BLaER1 (cell line): ENCODE data around the gene NADK.
A peak's percentile ranks its signal among the peaks of the same experiment; 100 is the strongest.

ENCODE experiments used
- H3K27ac ChIP-seq: shearing (Covaris generic); formaldehyde crosslinking; 2 replicates; pipeline ENCODE4 v1.8.1; 2022
- H3K27me3 ChIP-seq: shearing (Covaris generic); formaldehyde crosslinking; 2 replicates; pipeline ENCODE4 v1.8.1; 2022
- H3K36me3 ChIP-seq: shearing (Covaris generic); formaldehyde crosslinking; 2 replicates; pipeline ENCODE4 v1.8.1; 2022
- H3K4me1 ChIP-seq: shearing (Covaris generic); formaldehyde crosslinking; 2 replicates; pipeline ENCODE4 v1.8.1; 2022
- H3K4me2 ChIP-seq: shearing (Covaris generic); formaldehyde crosslinking; 2 replicates; pipeline ENCODE4 v1.8.1; 2022
- H3K4me3 ChIP-seq: shearing (Covaris generic); formaldehyde crosslinking; 2 replicates; pipeline ENCODE4 v1.8.1; 2022
- H3K9ac ChIP-seq: shearing (Covaris generic); formaldehyde crosslinking; 2 replicates; pipeline ENCODE4 v1.8.1; 2022
- H3K9me3 ChIP-seq: shearing (Covaris generic); formaldehyde crosslinking; 2 replicates; pipeline ENCODE4 v1.8.1; 2022
- H4K20me1 ChIP-seq: shearing (Covaris generic); formaldehyde crosslinking; 2 replicates; pipeline ENCODE4 v1.8.1; 2022
- Cebpa-rat ChIP-seq: shearing (Covaris generic); IDR thresholded peaks from 2 replicates; pipeline ENCODE4 v1.8.1; 2022

The NADK gene

DNA sequence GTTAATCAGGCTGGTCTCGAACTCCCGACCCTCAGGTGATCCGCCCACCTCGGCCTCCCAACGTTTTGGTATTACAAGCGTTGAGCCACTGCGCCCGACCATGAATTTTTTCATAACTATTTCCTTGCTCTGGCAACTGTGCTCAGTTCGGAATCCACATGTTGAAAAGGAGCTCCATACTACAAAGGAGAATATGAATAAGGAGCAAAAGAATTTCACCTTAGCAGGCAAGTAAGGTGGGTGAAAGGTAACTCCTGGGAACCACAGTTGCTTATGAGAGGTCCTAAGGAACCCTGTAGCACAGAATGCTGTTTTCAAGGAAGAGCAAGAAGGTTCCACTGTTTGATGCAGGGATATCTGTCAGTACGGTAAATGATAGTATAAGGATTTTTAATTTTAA is 29.9 kb upstream of the NADK start:
- Histone ChIP-seq H3K9ac (no peak overlapping the region), H3K4me2 (no peak overlapping the region), H4K20me1 (peaks cover 96% of the 10 kb centered on the region), H3K9me3 (no peaks in the 10 kb centered on the region), H3K4me1 (peaks cover 4% of the 10 kb centered on the region; the same call in 1 of the 2 replicates), H3K27ac (no peak overlapping the region), H3K36me3 (peaks cover 99% of the 10 kb centered on the region), H3K4me3 (no peak overlapping the region), H3K27me3 (no peaks in the 10 kb centered on the region)
- no peak for TF ChIP-seq Cebpa-rat

DNA sequence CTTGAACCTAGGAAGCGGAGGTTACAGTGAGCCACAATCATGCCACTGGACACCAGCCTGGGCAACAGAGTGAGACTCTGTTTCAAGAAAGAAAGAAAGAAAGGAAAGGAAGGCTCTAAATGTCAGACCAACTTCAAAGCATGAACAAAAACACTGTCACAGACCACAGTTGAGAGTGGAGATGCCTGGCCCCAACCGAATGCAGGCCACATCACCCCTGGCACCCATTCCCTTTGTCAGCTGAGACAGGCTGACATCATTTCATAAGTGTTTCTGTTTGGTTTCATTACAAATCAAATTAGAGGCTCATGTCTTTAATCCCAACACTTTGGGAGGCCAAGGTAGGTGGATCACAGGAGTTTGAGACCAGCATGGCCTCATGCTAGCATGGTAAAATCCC is 28.6 kb upstream of the NADK start:
- no peaks in the 10 kb centered on the region for H3K27me3 ChIP-seq
- H3K9ac ChIP-seq = no peak overlapping the region
- H3K36me3 ChIP-seq = peaks cover 99% of the 10 kb centered on the region
- H3K4me3 ChIP-seq = no peak overlapping the region
- peaks cover 18% of the 10 kb centered on the region for H3K4me1 ChIP-seq
- H3K4me2 ChIP-seq = no peak overlapping the region
- TF ChIP-seq Cebpa-rat = no peak
- 0 out of 2 replicates have a peak overlapping the region, but pooled peaks have one; percentile 0 for H3K27ac ChIP-seq
- H4K20me1 ChIP-seq = peaks cover 98% of the 10 kb centered on the region
- H3K9me3 ChIP-seq = no peaks in the 10 kb centered on the region

GRCh38 chr1:1804301-1804700 is 26.0 kb upstream of the NADK start:
- no peak overlapping the region for H3K4me3 ChIP-seq
- no peaks in the 10 kb centered on the region for H3K9me3 ChIP-seq
- peaks cover 98% of the 10 kb centered on the region for H4K20me1 ChIP-seq
- no peak overlapping the region for H3K9ac ChIP-seq
- H3K4me2 ChIP-seq = no peak overlapping the region
- H3K4me1 ChIP-seq = peaks cover 41% of the 10 kb centered on the region
- H3K36me3 ChIP-seq = peaks cover 99% of the 10 kb centered on the region
- no peak for TF ChIP-seq Cebpa-rat
- no peaks in the 10 kb centered on the region for H3K27me3 ChIP-seq
- no peak overlapping the region for H3K27ac ChIP-seq

GRCh38 chr1:1802871-1803270 is 24.6 kb upstream of the NADK start:
- peaks cover 41% of the 10 kb centered on the region for H3K4me1 ChIP-seq
- no peaks in the 10 kb centered on the region for H3K27me3 ChIP-seq
- H3K36me3 ChIP-seq = peaks cover 99% of the 10 kb centered on the region
- H3K4me3 ChIP-seq = no peak overlapping the region
- peak overlapping the region; percentile 5; the same call in 1 of the 2 replicates for H3K4me2 ChIP-seq
- H3K9me3 ChIP-seq = no peaks in the 10 kb centered on the region
- no peak overlapping the region for H3K9ac ChIP-seq
- TF ChIP-seq Cebpa-rat = no peak
- no peak overlapping the region for H3K27ac ChIP-seq
- H4K20me1 ChIP-seq = peaks cover 98% of the 10 kb centered on the region

GRCh38 chr1:1799716-1800115 is 21.4 kb upstream of the NADK start:
- Histone ChIP-seq H3K4me1 (peaks cover 41% of the 10 kb centered on the region), H3K27ac (peak overlapping the region; percentile 18), H3K9me3 (no peaks in the 10 kb centered on the region), H4K20me1 (peaks cover 98% of the 10 kb centered on the region), H3K4me2 (no peak overlapping the region), H3K36me3 (peaks cover 99% of the 10 kb centered on the region), H3K4me3 (no peak overlapping the region), H3K27me3 (no peaks in the 10 kb centered on the region), H3K9ac (peak overlapping the region; percentile 8; the same call in 1 of the 2 replicates)
- no peak for TF ChIP-seq Cebpa-rat

DNA sequence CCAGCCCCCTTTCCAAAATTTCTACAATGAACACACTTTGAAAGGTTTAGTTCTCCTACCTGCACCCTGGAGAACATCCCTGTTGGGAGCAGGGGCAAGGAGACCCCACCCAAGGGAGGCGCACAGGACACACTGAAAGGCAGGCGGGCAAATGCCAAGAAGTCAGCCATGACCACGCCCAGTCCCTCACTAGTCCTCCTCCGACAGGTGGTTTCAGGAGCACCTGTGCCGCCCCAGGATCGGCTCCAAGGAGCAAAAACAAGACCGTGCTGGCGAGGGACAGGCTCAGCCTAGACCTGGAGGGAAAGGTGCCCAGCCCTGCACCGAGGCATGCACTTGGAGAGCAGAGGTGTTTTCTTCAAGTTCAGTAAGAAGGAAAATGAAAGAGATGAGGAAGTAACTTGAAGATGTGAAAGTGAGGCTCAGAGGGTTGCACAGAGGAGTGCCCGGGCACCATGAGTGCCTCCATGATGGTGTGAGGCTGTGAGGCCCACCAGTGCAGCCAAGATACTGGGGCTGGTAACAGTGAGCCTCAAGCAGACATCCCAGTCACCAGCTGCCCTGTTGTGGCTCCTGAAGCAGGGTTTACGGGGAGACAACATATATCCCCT is 19.6 kb upstream of the NADK start:
- no peak for TF ChIP-seq Cebpa-rat
- Histone ChIP-seq H4K20me1 (peaks cover 100% of the 10 kb centered on the region), H3K4me1 (peaks cover 33% of the 10 kb centered on the region), H3K9me3 (no peaks in the 10 kb centered on the region), H3K4me2 (no peak overlapping the region), H3K9ac (no peak overlapping the region), H3K36me3 (peaks cover 99% of the 10 kb centered on the region), H3K27me3 (no peaks in the 10 kb centered on the region), H3K27ac (no peak overlapping the region), H3K4me3 (no peak overlapping the region)

DNA sequence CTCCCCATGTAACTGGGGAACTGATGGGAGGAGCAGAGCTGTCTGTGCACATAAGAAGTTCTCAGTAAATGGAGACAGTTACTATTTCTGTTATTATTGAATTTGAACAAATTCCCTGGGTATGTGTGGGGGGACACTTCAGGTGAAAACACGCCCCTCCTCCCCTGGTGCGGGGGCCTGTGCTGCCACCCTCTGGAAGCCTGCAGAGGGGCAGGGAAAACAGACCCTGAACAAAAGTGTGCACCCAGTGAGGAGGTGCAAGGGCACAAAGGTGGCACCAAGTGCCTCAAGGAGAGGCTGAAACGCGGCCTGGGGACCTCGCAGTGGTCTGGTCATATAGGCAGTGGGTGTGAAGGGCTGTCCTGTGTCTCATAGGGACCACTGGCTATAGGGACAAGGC is 18.2 kb upstream of the NADK start:
- peaks cover 100% of the 10 kb centered on the region for H4K20me1 ChIP-seq
- no peaks in the 10 kb centered on the region for H3K9me3 ChIP-seq
- H3K27me3 ChIP-seq = no peaks in the 10 kb centered on the region
- H3K9ac ChIP-seq = no peak overlapping the region
- no peak overlapping the region for H3K27ac ChIP-seq
- H3K36me3 ChIP-seq = peaks cover 100% of the 10 kb centered on the region
- no peak overlapping the region for H3K4me3 ChIP-seq
- H3K4me2 ChIP-seq = no peak overlapping the region
- TF ChIP-seq Cebpa-rat = no peak
- peaks cover 28% of the 10 kb centered on the region for H3K4me1 ChIP-seq

- no peak overlapping the region for H3K9ac ChIP-seq
- peaks cover 100% of the 10 kb centered on the region for H4K20me1 ChIP-seq
- peaks cover 100% of the 10 kb centered on the region for H3K36me3 ChIP-seq
Observed at GRCh38 chr1:1794999-1795398, 16.7 kb upstream of the NADK start.

GRCh38 chr1:1793481-1794244 is 15.4 kb upstream of the NADK start:
- Histone ChIP-seq H4K20me1 (peaks cover 100% of the 10 kb centered on the region), H3K4me3 (no peak overlapping the region), H3K27me3 (no peaks in the 10 kb centered on the region), H3K36me3 (peaks cover 100% of the 10 kb centered on the region), H3K4me1 (peaks cover 37% of the 10 kb centered on the region), H3K9ac (no peak overlapping the region), H3K27ac (peak overlapping the region; percentile 30; the same call in 1 of the 2 replicates), H3K4me2 (no peak overlapping the region), H3K9me3 (no peaks in the 10 kb centered on the region)
- no peak for TF ChIP-seq Cebpa-rat

More at GRCh38 chr1:1794999-1795398, 16.7 kb upstream of the NADK start:
- Histone ChIP-seq H3K4me2 (no peak overlapping the region), H3K27me3 (no peaks in the 10 kb centered on the region), H3K4me1 (peaks cover 28% of the 10 kb centered on the region), H3K4me3 (no peak overlapping the region), H3K27ac (0 out of 2 replicates have a peak overlapping the region, but pooled peaks have one; percentile 13), H3K9me3 (no peaks in the 10 kb centered on the region)
- TF ChIP-seq Cebpa-rat = no peak

DNA sequence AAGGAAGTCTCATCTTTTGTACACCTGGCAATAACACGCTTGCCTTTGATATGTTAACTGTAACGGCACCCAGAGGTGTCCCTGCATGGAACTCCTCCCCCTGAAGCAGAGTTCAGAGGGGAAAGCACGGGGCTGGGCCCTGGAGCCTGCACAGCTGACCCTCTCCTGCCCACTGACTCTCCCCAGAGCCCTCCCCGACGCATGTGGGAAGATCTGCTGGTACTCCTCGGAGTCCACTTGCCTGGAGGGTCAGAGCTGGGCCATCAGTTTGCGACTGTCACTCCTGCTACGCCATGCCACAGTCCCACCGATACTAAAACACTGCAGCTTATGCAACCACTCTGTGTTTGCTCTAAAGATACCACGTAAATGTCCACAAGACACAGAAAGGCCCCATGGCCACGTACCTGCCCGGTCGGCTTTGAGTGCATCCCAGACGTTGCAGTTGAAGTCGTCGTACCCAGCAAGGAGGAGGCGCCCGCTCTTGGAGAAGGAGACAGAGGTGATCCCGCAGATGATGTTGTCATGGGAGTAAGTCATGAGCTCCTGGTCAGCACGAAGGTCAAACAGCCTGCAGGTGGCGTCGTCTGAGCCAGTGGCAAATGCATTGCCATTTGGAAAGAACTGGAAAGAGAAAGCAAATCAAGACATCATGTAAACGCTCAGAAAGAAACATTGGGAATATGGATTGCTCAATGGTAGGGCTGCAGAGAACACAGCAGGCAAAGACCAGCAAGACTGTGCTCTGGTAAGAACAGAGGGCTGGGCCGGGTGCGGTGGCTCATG is 10.6 kb upstream of the NADK start:
- Histone ChIP-seq H3K4me3 (peak overlapping the region; percentile 34), H3K36me3 (peaks cover 94% of the 10 kb centered on the region), H3K9ac (peak overlapping the region; percentile 59; the same call in 1 of the 2 replicates), H3K4me1 (peaks cover 84% of the 10 kb centered on the region), H4K20me1 (peaks cover 95% of the 10 kb centered on the region), H3K4me2 (peak overlapping the region; percentile 89), H3K9me3 (no peaks in the 10 kb centered on the region), H3K27ac (peak overlapping the region; percentile 75), H3K27me3 (no peaks in the 10 kb centered on the region)
- no peak for TF ChIP-seq Cebpa-rat
